Stimulated activated CD4-positive, alpha-beta T cell treated with anti-CD3 and anti-CD28 coated beads, TNF-alpha, amount 100 ng/mL, for 48 hours (primary cell): ENCODE measurements around the gene HOXD3.

Experiments
- DNase-seq, 3 donors: peaks; one replicate each; pipeline ENCODE4 v3.0.0-alpha.2; 2020; ENCODE audit warnings: low read depth in 3 of 3

HOXD3 gene

GRCh38 chr2:176177580-176178037, 20.5 kb downstream of the HOXD3 start:
- no peak for DNase-seq

DNA sequence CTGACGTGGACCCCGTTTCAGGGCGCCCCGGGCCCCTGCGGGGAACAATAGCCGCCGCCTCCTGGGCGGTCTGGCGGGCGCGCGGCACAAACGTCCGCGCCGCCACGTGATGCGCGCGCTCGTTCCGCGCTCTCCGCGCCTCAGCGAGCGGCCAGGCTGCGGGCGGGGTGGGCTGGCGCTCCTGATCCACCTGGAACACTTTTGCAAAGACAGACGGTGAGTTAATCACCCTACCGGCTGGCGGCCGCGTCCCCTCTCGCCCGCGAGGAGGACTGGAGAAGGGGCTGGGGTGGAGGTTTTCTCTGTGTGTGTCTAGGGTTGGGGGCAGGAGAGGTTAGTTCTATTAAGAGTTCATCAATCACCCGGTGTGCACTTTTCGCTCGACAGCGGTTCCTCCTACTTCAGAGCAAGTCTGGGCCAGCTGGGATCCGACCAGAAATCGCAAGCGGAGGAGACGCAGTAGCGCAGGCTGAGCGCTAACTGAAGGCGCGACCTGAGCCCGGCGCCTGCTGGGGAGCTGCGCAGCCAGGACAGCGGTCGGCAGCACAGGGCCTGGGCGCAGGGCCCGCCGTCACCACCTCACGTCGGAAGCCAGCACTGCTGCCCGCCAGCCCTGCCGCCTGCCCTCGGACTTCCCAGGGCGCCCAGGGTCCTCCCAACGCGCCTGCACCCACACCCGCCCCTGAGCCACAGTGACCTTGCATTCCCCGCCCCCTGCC, 21.1 kb downstream of the HOXD3 start:
- no peak for DNase-seq

DNA sequence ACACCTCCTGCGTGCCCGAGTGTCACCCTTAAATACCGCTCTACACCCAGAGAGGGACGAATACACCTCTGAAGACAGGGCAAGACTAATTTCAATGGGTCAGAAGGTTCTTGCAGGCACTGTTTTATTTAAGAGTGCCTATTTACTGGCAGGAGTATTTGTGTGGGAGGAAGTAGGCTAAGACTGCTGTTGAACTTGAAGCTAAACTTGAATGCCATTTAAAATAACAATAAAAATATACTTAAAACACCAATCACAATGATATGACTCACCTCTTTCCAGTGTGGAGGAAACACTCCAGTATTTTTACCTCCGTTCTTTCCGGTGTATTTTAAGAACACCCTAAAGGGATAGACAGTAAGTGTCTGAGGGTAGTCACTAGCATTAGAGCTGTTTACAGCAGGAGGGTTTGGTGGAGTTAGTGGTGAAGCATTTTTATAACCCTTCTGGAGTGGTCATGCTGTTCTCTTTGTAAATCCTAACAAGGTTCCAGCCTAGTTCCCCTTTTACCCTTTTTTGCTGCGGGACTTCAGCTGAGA, 21.7 kb downstream of the HOXD3 start:
- DNase-seq, result no peak

- no peak for DNase-seq
Measured at GRCh38 chr2:176181551-176181950, 24.4 kb downstream of the HOXD3 start.

DNA sequence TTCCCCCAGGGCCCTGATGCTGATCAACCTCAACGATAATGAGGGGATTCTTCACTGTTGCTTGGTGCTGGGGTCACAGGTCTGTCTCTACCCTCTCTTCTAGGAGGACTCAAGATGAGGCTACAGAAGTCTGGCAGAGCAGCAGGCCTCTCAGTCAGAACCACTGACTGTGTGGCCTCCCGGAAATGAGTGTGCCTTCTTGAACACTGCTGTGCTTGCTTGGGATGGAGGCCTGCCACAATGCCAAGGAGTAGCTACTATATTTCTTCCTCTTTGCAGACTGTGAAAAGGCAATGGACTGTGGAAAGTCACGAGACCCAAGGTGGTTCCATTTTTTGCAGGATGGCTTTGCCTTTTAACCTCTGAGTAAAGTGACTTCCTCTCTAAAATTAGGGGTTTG, 25.6 kb downstream of the HOXD3 start:
- no peak for DNase-seq

DNA sequence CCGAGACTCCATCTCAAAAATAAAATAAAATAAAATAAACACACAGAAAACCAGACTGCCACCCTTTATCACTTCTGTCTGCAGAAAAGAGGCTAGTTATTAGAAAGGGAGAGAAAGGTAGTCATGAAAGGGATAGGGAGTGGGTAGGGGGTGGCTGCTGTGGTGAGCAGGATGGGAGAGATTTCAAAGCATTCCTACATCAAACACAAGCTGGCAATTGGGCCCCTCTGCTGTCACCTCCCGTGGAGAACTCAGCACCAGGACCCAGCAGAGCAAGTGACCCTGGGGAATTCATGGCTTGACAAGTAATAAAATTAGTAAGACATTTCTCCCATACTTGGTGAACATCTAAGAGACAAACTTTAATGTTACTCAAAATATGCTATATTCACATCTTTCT, 27.6 kb downstream of the HOXD3 start:
- DNase-seq, result no peak

GRCh38 chr2:176186024-176186423, 28.9 kb downstream of the HOXD3 start:
- DNase-seq, result no peak

- no peak for DNase-seq
Measured at GRCh38 chr2:176187200-176187898, 30.2 kb downstream of the HOXD3 start.

DNA sequence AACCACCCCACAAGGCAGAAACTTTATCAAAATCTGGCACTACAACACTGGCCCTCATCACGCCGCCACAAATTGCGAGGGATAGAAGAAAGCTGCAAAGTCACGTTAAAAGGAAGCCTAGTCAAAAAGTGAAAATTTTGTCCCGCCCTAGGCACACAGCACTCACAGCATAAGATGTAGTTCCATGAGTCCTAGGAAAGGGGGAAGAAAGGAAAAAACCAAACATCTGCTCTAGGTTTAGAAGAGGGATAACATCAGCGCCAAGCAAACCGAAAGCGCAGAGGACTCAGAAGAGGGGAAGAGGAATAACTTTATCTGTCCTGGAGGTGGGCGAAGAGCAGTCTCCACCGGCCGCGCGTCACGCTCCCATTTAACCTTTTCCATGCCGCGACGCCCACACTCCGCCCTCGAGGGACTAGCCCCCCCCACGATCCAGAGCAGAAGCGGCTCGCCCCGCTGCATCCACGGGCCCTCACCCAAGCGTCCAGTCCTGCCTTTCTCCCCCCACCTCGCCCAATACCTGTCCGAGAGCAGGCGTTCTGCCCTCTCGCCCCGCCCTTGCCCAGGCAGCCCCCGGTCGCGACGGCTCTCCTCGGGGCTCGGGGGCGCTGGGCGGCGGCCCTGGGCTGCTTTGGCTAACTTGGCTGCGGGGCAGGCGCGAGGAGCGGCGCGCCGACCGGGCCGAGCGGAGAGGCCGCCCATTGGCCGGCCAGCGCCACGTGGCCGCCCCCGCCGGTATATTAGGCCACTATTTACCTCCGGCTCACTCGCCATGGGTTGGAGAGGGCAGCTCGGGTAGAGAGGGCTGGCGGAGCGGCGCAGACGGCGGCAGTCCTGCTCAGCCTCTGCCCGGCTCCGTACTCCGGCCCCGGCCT, 31.0 kb downstream of the HOXD3 start, which contains the start of gene HOXD1:
HOXD1 (plus strand) TSS at position 770 of the 875 bp plus-strand sequence. CDS start 134 bp downstream, outside the sequence.
- no peak for DNase-seq

DNA sequence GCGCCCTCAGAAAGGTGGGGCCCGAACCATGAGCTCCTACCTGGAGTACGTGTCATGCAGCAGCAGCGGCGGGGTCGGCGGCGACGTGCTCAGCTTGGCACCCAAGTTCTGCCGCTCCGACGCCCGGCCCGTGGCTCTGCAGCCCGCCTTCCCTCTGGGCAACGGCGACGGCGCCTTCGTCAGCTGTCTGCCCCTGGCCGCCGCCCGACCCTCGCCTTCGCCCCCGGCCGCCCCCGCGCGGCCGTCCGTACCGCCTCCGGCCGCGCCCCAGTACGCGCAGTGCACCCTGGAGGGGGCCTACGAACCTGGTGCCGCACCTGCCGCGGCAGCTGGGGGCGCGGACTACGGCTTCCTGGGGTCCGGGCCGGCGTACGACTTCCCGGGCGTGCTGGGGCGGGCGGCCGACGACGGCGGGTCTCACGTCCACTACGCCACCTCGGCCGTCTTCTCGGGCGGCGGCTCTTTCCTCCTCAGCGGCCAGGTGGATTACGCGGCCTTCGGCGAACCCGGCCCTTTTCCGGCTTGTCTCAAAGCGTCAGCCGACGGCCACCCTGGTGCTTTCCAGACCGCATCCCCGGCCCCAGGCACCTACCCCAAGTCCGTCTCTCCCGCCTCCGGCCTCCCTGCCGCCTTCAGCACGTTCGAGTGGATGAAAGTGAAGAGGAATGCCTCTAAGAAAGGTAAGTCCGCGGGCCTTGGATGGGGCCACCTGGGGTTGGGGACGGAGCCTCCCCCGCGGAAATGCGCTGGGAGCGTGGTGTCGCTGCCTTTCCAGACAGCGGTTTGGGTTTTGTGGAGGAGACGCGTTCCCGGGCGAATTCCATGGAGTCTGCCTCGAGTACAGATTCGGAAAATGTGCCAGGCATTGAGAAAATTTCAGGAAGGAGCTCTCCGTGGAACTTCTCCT, 31.9 kb downstream of the HOXD3 start:
- no peak for DNase-seq

DNA sequence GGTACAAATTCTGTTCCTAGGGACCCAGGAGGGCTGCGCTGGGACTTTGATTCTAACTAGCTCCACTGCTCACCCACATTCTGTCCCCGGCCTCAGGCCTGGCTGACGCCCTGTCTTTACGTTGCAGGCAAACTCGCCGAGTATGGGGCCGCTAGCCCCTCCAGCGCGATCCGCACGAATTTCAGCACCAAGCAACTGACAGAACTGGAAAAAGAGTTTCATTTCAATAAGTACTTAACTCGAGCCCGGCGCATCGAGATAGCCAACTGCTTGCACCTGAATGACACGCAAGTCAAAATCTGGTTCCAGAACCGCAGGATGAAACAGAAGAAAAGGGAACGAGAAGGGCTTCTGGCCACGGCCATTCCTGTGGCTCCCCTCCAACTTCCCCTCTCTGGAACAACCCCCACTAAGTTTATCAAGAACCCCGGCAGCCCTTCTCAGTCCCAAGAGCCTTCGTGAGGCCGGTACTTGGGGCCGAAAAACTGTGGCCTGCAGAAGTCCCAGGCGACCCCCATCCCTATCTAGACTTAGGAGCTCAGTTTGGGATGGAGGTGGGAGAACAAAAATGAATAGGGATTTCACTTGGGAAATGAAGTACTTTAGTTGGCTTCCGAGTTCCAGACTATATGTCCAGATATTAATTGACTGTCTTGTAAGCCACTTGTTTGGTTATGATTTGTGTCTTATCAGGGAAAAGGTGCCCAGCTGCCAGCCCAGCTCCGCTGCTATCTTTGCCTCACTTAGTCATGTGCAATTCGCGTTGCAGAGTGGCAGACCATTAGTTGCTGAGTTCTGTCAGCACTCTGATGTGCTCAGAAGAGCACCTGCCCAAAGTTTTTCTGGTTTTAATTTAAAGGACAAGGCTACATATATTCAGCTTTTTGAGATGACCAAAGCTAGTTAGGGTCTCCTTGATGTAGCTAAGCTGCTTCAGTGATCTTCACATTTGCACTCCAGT, 32.9 kb downstream of the HOXD3 start:
- DNase-seq, result no peak

- DNase-seq, result no peak
Measured at GRCh38 chr2:176192351-176192750, 35.2 kb downstream of the HOXD3 start.

DNA sequence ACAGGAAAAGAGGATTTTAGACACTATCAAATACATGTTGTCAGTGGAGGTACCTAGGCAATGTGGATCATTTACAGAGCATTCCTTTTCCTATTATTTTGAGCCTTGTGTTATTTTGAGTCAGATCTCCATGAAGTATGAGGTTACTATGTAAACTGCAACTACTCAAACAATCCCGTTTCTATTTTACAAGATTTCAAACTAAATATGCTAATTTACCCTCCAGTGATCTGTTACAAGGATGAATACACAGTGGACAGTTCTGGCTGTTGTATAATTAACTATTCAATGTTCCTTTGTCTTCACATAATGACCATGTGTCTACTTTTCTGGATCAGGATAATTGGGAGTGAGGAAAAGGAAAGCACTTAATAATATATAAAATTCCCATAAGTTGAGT, 35.9 kb downstream of the HOXD3 start:
- DNase-seq, result no peak

GRCh38 chr2:176199902-176200301, 42.8 kb downstream of the HOXD3 start:
- no peak for DNase-seq

DNA sequence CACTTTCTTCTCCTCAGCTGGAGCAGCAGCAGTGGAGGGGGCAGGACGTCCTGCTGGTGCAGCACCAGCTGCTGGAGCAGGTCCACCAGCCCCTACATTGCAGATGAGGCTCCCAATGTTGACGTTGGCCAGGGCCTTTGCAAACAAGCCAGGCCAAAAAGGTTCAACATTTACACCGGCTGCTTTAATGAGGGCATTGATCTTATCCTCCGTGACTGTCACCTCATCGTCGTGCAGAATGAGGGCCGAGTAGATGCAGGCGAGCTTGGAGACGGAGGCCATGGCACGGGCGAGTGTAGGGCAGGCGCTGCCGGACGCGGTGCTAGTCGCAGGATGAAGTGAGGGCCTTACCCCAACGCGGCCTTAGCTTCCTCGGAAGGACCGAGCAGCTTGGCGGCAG, 43.9 kb downstream of the HOXD3 start:
- DNase-seq, result no peak

DNA sequence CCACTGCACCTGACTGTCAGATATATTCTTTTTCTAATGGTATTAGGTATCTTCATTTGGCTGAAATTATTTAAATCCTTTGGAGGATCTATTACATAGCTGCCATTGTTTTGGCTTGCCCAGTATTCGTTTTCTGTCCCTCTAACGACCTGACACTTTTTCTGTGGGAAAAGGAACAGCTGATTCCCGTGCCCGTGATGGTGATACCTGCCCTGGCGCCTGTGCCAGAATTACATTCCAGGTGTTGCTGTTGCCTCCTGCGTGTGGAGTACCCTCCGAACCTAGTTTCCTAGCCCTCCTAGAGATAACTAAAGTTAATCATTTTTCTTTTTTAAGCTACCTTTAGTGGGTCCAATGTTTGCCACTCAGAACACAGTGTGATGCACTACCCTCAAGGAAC, 45.4 kb downstream of the HOXD3 start:
- no peak for DNase-seq

DNA sequence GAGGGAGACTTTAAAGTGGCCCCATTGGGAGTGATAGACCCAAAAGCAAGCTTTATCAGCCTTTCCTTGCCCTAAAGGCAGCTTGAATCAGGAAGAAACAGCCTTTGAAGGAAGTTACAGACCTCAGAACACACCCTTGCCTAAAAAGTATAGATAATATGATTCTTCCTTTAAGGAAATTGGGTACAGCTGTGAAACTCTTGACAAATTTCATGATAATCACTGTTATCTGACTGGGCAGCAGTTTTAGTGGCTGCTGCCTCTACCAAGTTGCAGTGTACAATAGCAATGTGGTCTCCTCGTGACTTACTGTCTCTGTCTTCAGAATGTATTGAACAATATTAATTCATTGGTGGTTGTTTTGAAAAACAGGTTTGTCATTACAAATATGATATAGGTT, 48.0 kb downstream of the HOXD3 start:
- DNase-seq, result no peak

- no peak for DNase-seq
Measured at GRCh38 chr2:176206136-176206535, 49.0 kb downstream of the HOXD3 start.

- DNase-seq, result no peak
Measured at GRCh38 chr2:176206682-176207081, 49.6 kb downstream of the HOXD3 start.

DNA sequence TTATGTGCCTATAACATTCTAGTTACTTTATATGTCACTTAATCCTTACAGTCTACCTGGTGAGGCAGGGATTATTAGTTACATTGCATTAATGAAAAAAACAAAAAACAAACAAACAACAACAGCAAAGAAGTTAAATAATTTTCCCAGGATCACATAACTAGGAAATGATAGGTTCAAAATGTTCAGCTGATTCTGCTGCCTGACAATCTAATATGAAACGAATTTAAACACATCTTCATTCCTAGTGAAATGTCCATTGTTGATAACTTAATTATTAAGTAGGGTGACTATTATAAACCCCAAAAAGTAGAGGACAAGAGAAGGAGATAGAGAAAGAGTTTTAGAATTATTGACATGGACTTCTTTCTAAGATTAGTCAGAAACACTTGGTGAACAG, 54.0 kb downstream of the HOXD3 start:
- DNase-seq, result no peak
